B cell (primary cell): ENCODE measurements around the gene TLR3.

Experiments
- CTCF ChIP-seq: fragments of 200-600 bp; IDR thresholded peaks from one replicate; pipeline ENCODE4 v1.8.0; 2022; ENCODE audit warnings: antibody characterized with exemption, mild to moderate bottlenecking
- EZH2 ChIP-seq: IDR thresholded peaks from 2 replicates; pipeline ENCODE4 v1.6.1; 2012; ENCODE audit warnings: borderline replicate concordance, low read depth, mild to moderate bottlenecking, moderate library complexity, low read length; ENCODE audit not compliant: insufficient read depth, poor library complexity, severe bottlenecking

DNA sequence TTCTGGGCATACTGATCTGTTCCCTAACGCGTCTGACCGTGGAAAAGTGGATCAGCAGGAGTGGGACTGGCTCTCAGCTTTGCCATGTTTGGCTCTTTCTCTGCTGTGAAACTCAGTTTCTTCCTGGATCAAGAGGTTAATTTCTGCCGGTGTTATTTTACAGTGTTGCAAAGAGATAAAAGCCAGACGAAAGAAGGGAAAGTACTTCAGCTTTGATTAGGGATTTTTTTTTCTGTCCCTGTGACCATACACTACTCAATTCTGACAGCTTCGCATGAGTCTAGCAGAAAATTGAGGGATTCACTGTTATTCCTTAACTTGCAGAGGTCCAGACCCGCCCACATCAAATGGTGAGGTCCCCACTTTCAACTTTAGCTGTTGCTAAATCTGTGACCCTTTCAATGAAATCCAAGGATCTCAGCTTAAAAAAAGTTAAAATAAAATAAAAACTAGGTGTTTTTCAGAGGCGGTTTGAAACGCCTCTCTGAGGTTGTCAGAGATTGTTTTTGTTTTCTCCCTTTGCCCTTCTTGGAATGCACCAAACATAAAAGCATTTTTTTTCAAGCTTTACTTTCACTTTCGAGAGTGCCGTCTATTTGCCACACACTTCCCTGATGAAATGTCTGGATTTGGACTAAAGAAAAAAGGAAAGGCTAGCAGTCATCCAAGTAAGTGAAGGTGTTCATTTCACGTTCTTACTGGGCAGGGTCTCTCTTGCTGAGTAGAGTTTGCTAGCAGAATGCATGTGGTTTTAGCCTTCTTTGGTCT, at the start of gene TLR3:
- TF ChIP-seq CTCF (no peak), EZH2 (no peak)
